ENCODE measurements around the gene KCTD5.
"Not testable (repeated sequence)": the region's sequence is repeated elsewhere in the genome, so short reads cannot be mapped to it uniquely, and the experiment has no call there.

KCTD5 gene

DNA sequence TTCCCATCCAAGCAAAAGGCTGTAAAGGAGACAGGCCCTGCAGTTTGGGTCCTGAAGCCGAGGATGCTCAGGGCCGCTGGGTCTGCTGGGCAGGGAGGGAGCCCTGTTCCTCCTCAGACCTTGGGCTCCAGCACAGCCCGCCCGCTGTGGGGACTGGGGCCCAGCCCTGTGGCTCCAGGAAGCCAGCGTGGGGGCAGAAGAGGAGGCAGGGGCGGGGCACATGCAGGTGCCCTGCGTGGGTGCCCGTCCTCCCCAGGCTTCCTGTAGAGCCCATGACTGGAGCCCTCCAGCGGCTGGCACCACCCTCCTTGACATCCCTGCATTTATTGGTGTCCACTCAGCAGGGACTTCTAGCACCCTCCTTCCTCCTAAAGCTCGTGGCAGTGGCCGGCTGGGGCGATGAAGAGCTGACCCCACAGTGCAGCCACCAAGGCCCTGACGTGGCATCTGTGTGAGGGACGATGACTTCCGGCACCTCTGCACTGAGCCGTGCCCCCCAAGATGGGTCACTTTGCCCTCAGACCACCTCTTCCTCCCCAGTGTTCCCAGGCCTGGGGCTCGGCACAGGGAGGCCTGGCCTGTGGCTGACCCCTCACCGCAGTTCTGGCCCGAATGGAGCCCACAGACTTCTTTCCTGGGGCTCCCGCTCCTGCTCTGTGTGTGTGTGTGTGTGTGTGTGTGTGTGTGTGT is 27.8 kb downstream of the KCTD5 start:
- no peak for DNase-seq (ENCODE audit: low read depth)

DNA sequence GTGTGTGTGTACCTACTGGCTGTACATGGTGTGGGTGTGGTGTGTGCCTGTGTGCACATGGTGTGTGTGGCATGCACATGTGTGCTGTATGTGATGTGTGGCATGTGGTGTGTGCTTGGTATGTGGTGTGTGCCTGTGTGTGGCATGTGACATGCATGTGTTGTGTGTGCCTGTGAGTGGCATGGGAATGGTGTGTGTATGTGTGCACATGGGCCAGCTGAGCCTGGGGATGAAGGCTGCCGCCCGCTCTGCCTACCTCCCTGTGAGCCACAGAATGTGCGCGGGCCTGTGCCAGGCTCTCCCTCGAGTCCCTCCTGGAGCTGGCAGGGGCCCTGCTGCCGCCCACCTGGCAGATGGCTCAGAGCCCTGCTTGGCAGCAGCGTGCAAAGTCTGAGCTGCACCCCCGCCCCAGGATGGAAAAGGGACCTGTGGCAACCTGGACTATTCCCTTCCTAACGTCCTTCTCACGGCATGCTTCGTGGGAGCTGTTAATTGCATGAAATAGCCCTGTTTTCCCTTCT is 28.4 kb downstream of the KCTD5 start:
- no peak for DNase-seq (ENCODE audit: low read depth)

DNA sequence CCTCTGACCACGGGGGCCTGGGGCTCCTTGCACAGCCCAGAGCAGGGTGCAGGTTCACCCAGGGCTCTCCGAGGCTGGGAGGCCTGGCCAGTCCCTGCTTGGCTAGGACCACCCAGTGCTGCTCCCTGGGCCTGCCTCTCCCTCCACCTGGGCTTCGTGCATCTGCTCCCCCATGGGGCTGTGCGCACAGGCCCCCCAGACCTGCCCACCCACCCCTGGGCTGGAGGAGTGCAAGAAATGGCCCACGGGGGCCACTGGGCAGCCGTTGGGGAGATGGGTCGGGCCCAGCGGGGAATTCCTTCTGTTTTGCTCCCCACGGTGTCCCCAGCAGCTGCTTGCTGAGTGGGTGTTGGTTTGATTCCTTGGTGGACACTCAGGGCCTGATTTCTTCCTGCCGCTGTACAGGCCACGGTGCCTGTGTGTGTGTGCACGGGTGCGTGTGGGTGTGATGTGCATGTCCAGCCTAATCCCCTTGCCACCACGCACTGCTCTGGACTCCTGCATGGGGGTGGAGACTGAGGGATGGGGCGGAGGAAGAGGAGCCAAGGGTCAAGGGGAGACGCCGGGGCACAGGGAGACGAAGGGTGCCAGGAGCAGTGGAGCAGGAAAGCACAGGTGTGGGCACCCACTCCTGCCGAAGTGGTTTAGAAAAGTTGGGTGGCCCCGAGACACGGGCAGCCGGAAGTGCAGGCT is 29.2 kb downstream of the KCTD5 start:
- no peak for DNase-seq (ENCODE audit: low read depth)

DNA sequence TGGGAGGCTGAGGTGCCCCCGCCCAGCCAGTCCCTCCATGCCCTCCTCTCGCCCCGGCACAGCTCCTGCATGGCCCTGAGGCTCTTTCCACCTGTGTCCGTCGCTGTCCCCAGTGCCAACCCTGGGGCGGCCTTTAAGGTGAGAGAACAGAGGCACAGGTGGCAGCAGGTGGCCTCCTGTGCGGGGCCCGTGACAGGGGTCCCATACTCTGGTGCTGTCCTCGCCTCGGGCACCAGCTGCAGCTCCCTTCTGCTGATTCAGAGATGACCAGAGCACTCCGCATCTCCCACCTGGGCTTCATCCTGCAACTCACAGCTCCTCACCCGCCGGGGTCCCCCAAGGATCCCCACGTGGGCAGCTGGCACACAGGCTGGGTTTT is 29.7 kb downstream of the KCTD5 start:
- DNase-seq (ENCODE audit: low read depth) = no peak

DNA sequence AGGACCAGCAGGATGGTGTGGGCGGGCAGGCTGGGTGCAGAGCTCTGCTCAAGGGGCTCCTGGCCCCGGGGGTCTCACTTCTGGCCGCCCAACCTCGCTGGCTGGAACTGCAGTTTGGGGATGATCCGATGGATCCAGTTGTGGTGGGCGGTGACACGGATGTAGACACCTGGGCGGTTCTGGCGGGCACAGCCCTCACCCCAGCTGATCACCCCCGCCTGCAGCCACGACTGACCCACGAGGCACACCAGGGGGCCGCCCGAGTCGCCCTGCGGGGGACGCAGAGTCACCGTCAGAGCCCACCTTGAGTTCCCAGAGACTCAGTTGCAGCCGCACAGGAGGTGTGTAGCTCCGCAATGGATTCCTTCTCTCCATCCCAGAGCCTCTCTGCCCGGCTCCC is 30.2 kb downstream of the KCTD5 start:
- DNase-seq (ENCODE audit: low read depth) = no peak

DNA sequence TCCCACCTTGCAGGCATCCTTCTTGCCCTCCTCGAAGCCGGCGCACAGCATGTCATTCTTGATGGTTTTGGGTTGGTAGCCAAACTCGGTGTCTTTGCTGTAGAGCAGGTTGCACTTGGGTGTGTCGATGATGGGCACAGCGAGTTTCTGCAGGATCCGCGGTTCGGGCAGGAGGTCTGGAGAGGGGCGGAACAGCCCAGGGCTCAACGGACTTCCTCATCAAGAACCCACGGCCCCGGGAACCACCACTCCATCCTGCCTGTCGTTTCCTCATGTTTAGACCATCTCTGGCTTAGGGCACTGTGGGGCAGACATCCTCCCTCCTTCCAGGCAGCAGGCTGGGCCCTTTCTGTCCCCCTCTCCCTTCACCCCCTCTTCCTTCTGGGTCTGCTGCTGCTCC is 31.2 kb downstream of the KCTD5 start:
- DNase-seq (ENCODE audit: low read depth) = no peak

DNA sequence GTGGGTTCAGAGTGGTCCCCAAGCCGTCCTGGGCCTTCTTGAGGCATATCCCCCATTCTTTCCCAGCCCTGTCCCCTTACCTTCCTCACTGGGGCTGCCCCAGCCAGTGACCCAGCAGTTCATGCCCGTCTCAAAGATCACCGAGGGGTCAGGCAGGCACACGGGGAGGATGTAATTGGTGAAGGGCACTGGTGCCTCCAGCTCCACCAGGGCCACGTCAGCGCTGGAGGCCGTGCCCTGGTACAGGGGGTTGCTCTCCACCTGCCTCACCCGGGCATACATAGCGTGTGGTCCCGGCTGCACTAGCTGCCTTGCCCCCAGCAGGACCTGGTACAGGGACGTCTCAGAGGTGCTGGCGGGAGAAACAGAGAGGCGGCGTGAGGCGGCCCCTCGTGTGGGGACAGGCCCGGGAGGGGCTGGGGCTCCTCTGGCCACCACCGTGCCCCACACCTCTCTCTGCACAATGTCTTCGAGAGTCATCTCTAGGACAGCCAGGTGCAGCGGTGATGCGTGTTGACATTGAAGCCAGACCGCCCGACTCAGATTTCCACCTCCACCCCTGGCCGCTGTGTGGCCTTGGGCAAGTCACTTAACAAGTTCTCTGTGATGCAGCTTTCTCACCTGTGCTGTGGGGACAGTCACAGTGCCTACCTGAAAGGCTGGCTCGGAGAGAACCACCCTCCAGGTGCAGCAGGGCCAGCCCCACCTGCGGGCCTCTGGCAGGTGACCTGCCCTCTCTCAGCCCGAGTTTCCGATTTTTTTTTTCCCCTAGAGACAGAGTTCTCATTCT is 31.9 kb downstream of the KCTD5 start:
- DNase-seq (ENCODE audit: low read depth) = no peak

DNA sequence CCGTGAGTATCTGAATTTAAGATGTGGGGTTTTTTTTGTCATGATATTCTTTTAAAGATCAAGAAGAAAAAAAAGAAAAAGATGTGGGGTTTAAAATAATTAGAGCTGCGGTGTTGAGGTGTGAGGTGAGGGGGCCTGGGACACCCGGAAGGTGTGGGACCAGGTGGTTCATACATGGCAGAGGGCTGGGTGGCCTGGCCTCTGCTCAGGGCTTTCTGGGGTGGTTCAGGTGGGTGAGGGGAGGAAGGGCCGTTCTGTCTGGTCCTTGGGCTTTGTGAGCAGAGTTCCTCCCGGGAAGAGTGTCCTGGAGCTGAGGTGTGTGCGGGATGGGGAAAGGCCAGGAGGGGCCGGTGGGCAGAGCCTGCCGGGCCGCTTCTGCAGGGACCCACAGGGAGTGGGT is 32.7 kb downstream of the KCTD5 start:
- no peak for DNase-seq (ENCODE audit: low read depth)

DNA sequence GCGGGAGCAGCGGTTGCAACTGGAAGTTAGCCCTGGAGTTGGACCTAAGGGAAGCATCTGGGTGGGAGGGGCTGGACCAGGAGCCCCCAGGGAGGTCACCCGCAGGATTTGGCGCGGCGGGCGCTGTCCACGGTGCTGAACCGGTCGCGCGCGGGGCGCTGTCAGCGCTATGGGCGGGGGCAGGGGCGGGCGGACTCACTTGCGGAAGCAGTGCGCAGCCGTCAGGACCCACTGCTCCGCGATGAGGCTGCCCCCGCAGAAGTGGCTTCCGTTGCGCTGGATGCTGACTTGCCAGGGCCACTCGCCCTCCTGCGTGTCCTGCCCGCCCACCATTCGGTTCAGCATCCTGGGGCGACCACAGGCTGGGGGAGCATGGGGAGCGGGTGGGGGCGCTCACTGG is 33.2 kb downstream of the KCTD5 start:
- peak; percentile 69 for DNase-seq (ENCODE audit: low read depth)

DNA sequence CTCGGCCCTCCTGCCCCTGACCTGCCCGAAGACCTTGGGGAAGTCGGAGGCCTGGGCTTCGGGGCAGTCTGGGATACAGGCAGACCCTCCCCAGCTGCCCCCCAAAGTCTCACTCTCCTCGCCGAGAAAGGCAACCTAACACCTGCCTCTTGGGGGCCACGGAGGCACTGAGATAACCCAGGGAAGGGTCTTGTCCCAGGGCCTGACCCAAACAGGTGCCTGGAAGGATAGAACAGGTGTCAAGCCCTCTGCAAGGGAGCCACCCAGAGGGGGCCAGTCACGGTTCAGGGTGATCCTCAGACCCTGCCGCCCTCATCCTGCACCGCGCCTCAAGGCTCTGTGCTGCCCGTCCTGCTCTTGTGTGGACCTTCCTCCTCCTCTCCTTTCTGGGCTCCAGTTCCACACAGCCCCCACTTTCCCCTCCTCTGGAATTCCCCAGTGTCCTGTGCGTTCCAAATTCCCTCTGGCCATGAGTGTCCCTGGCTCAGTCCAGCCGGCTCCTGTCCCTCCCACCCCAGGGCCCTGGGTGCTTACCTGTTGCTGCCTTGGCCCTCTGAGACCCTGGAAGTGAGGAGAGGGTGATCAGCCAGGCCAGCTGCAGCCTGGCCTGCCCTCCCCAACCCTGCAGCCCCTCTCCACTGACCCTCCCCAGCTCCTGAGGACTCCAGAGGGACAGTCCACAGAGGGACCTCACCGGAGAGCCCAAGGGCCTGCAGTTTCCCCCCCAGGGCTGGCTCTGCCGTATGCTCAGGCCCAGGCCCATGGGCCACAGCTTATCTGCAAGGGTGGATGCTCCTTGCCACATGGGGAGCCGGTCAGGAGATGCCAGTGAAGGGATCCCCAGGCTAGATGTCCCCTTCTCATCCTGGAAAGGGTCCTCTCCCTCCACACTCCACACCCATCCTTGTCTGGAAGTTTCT is 33.9 kb downstream of the KCTD5 start:
- no peak for DNase-seq (ENCODE audit: low read depth)

DNA sequence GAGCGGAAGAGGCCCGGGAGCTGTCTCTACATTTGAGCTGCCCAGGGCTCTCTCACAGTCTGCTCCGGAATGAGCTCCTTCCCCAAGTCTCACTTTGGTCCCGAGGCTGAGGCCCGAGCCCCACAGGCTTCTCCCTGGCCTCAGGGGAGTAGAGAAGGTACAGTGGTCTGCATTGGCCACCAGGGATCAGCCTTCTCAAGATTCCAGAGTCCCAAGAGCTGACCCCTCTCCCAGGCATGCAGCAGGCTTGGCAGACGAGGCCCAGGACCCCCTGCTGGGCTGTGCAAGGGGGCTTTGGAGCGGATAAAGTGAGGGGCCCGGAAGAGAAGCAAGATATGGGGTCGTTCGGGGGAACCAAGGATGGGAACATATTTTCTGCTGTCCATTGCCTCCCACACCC is 34.6 kb downstream of the KCTD5 start:
- no peak for DNase-seq (ENCODE audit: low read depth)

DNA sequence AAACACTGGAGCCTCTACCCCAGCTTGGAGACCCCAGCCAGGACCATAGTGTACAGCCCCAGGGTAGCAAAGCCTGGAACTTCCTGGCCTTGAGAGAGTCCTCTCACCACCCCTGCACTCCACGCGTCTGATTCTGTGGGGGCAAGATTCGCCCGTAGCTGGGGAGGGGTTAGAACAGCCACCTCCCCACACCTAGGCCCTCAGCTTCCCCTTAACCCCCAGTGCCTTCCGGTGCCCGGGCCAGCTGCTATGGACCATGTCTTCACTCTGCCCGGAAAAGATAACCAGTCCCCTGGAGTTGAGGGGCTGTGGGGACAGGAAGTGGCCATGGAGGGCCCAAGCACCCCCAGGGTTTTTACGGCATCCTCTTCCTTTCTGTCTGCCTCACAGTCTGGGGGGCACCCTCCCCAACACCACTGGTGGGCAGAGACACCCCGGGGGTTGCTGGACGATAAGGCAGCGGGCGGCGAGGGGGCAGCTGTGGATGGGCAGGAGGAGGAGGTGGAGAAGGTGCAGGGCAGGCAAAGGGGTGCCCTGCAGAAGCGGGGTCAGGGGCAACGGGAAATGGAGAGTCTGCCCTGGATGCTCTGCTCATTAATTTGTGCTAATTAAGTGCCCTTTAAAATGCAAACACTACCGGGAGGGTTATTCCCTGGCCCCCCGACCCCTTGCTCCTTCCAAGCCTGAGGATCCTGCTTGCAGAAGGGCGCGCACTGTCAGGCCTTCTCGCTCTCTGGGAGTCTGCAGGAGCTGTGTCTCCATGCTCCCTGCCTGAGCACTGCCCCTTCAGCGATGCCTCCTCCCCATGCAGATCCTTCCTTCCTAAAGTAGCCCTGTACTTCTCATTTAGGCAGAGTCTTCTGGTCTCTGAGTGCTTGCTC is 35.3 kb downstream of the KCTD5 start:
- DNase-seq (ENCODE audit: low read depth) = no peak

DNA sequence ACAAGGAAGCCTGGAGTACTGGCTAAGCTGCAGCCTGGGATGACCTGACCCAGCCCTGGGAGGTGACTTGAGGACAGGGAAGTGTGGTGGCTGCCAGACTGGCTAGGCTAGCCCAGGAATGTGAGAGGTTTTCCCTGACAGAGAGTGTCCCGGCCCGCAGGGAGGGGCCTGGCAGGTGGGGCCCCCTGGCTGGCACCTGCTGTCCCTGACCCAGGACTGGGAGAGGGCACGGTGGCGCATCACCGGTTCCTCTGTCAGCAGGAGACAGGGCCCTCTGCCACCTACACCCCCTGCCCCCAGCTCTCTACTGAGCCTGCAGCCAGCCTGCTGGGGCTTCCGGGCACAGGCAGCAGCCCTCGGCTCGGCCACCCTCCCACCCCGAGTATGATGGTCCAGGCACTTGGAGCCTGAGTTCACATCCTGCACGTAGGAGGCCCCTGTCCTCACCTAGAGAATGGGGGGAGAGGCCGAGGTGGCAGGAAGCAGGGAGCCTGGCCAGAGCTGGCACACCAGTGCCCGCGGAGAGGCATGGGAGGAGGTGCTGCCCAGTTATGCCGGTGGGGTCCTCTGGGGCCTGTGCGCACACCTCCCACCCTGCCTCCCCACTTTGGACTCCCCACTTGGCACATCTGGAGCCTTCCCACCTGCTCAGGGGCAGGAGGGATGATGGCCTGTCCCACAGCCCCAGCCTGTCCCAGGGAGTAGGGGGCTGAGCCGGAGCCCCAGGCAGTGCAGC is 37.2 kb downstream of the KCTD5 start:
- DNase-seq (ENCODE audit: low read depth) = no peak

DNA sequence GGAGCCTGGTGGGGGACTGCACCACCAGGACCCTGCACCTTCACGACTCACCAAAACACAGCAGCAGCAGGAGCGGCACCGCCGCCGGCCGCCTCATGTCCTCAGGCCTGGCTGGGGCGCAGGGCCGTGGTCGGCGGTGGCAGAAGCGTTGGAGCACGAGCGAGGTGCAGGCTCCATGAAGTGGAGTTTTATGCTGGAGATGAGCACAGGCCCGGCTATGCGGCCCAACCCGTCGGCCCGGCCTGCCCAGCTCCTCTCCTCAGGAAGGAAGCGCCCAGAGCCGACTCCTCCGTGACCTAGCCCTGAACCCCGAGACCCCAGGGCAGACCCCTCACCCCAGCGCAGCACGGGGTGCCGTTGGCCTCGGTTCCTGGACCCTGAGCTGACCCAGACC is 37.7 kb downstream of the KCTD5 start, which contains the start of gene PRSS27:
TSS of gene PRSS27 (minus strand) at position 161 of the 394 bp plus-strand sequence. CDS start at position 97, 64 bp downstream.
- DNase-seq (ENCODE audit: low read depth) = no peak

DNA sequence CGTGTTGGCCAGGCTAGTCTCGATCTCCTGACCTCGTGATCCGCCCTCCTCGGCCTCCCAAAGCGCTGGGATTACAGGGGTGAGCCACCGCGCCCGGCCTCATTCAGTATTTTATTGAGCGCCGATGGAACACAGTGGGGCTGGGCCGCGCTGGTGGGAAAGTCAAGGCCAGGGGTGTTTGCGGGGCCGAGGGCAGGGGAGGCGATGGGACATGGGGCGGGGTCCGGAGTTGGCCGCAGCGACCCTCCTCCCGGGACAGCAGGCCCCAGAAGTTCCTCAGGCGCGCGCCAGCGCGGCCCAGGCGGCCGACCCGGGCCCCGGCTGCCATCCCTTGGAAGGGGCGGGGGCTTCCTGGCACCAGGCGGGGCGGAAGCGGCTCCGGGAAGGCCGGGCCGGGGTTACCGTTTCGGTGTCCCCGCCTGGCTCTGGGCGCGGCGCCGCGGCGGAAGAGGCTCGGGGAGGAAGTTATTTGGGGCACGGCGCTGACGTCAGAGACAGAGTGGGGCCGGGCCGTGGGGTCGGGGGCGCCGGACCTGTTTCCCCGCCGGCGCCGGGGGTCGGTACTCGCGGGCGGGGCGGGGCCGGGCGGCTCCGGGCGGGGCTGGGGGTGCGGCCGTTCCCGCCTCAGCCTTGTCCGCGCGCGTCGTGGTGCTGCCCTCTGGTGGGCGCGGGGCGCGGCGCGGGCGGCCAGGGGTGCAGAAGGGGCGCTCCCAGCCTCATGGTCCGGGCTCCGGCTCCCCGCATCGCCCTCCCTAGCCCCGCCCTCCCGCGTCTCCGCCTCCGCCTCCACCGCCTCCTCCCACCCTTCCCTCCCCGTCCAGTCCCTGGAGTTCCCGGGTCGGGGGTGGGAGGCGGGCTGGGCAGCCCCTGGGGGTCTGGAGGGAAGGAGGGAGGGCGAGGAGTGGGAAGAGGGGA is 38.7 kb downstream of the KCTD5 start:
- DNase-seq (ENCODE audit: low read depth) = peak; percentile 69

DNA sequence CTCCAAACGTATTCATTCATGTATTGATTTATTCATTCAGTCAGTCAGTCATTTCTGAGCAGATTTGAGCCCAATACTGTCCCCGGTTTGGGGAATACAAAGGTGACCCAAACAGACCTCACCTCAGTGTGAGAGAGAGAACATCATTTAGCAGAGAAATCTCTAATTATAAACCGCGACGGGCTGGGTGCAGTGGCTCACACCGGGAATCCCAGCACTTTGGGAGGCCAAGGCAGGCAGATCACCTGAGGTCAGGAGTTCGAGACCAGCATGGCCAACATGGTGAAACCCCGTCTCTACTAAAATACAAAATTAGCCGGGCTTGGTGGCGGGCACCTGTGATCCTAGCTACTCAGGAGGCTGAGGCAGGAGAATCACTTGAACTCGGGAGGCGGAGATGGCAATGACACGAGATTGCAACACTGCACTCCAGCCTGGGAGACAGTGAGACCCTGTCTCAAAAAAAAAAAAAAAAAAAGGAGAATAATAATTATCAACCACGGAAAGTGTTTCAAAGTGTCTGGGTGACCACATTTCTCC is 39.4 kb downstream of the KCTD5 start:
- DNase-seq (ENCODE audit: low read depth) = not testable (repeated sequence)

DNA sequence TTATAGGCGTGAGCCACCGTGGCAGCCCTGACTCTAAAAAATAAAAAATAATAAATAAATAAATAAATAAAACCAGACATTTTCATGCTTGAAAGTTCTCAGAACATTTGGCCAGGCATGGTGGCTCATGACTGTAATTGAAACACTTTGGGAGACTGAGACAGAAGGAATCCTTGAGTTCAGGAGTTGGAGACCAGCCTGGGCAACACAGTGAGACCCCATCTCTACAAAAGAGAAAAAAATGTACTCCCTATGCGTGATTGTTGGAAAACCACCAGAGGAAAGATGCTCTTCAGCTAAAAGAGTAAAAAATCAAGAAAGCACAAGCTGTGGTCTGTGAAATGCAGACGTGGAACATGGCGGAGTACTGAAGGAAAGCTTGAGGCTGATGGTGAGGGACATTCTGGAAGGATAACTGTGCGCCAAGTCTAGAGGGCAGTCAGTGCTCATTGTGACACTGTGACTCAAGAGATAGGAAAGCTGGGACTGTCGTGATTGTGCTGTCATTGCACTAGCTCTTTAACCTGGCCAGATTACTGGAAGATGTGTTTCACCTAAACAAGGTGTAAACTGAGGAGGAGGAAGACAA is 41.9 kb downstream of the KCTD5 start:
- DNase-seq (ENCODE audit: low read depth) = no peak

DNA sequence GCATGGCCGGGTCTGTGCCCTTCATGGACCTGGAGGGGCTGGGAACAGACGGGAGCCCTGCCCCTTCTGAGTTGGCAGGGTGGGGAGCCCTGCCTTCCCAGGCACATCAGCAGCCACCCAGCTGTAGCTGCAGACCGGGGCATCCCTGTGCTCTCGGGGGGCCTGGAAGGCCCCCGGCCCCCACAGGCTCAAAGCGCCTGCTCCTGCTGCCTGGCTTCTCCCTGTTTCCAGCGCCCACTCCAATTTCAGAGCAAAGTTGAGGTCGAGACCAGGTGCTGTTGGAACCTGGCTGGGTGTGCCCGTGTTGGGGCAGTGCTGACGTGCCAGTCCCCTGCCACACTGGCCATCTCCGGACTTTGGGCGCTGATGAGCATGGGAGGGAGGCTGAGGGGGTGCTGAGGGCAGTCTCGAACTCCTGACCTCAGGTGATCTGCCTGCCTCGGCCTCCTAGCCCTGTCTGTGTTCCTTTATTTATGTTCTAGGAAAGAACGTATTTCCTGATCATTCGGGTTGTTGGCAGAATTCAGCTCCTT is 42.6 kb downstream of the KCTD5 start:
- no peak for DNase-seq (ENCODE audit: low read depth)
